NCI-H345 (cell line): ENCODE results near the gene KCNJ18.
"Not testable (repeated sequence)": the region's sequence is repeated elsewhere in the genome, so short reads cannot be mapped to it uniquely, and the experiment has no call there.

Experiments used
- DNase-seq: peaks from one replicate; lab custom pipeline; 2025; lab: John Stamatoyannopoulos, UW

Gene KCNJ18

GRCh38 chr17:21731076-21731475 is 38.8 kb downstream of the KCNJ18 start:
- DNase-seq, result not testable (repeated sequence)

- not testable (repeated sequence) for DNase-seq
Measured at GRCh38 chr17:21733931-21734330, 41.6 kb downstream of the KCNJ18 start.

DNA sequence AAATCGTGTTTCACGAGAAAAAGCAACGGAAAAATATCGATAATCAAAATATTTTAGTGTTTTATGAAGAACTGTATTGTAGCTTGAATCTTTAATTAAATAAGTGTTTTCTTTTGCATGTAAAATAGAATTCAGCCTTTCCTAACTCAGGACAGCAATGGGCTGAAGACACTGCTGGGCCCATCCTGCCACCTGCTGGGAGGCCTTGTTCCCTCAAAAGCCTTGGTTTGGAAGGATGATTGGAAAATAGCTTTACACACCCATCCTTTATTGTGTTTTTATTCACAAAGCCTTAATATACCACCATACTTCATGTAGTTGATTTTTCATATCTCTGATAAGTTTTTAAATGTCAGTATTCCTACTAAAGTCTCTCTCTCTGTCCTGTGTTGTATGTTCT is 43.5 kb downstream of the KCNJ18 start:
- DNase-seq, result not testable (repeated sequence)

GRCh38 chr17:21737015-21737580 is 44.8 kb downstream of the KCNJ18 start:
- DNase-seq, result not testable (repeated sequence)

DNA sequence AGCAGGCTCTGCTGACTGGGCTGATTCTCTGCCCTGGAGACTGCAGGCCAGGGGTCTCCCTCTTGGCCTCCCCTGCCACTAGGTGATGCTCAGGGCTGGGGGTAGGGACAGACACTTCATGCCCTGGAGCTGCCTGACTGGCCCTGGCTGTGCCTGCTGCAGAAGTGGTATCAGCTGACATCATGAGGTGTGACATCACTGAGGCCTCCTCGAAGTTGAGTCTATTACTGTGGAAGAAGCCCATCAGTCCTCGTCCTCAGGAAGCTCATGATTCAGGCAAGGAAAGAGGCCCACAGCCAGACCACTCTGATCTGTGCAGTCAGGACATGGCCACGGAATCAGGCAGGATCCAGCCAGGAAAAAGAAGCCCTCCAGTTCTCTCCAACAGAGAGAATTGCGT is 45.9 kb downstream of the KCNJ18 start:
- DNase-seq, result not testable (repeated sequence)

- not testable (repeated sequence) for DNase-seq
Measured at GRCh38 chr17:21738877-21739474, 46.7 kb downstream of the KCNJ18 start.

DNA sequence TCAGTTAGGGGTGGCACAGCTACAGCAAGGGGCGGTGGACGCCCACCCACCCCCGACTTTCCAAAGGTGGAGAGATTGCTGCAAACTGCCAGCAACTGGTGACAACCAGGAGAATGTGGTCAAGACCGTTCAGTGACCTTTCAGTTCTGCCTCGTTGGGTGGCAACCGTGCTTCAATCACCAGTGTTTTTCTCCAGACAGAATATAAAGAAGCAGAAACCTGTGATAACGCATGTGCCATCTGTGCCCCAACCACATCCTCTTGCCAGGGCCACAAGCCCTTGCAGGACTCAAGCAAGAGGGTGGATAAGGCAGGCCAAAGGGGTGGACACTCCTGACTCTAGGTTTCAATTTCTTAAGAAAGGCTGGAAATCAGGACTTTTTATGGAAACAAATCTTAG is 47.2 kb downstream of the KCNJ18 start:
- DNase-seq, result not testable (repeated sequence)

DNA sequence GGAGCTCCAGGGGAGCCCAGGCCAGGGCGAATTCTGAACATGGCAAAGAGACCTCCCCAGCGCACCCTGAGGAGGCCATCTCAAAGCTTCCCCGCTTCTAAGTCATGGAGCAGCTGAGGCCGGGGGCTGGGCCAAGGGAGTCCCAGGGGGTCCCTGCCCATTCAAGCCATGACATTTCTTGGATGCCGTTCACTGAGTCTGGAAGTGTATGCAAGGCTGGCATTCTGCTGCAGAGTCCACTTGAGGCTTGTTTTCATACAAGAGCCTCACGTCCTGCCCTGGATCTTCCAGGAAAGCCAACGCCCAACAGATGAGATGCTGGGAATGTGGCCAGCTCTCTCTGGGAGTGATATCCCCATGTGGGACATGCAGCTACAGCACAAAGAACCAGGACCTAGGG is 48.5 kb downstream of the KCNJ18 start:
- not testable (repeated sequence) for DNase-seq

DNA sequence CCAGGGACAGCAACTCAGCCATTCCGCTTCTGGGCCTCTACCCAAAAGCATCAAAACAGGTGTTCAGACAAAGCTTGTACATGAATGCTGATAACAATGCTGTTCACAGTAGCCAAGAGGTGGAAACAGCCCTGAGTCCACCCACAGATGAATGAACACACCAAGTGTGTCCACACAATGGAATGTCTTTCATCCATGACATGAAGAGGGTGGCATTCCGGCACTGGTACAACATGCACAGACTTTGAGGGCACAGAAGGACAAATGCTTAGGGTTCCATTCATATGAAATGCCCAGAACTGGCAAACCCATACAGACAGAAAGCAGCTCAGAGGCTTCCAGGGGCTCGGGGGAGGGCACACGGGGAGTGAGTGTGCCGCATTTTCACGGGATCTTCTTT is 49.2 kb downstream of the KCNJ18 start:
- DNase-seq, result not testable (repeated sequence)

DNA sequence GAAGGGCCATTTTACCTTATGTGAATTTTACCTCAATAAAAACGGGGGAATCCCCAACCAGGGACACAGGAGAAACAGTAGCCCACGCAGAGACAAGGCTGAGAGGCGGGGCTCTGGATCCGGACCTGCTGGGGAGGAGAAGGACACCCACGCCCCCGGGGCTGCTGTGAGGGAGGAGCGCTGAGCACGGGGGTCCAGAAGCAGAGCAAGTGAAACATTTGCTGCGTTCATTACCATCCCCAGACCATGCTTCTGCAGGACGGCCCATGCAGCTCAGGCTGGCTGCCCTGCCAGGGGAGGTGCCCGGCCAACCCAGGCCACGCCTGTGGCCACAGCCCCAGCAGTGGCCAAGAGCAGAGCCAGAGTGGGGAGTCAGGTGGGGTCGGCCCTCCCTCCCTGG is 50.0 kb downstream of the KCNJ18 start:
- no peak for DNase-seq

DNA sequence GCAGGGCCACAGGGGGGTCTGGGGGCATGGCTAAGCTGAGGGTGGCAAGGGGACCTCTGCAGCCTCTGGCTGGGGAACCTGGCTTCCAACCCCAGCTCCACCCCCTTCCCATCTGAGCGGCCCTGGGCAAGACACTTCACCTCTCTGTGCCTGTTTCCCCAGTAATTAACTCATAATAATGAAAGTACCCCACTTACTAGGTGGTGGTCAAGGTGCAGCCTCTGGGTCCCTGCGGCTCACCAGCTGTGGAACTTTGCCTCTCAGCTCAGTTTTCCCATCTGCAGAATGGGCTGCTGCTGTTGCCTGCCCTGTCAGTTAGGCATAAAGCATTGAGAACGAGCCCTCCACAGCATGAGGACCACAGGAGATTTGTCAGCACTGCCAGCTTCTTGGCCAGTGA is 51.8 kb downstream of the KCNJ18 start:
- DNase-seq, result not testable (repeated sequence)

DNA sequence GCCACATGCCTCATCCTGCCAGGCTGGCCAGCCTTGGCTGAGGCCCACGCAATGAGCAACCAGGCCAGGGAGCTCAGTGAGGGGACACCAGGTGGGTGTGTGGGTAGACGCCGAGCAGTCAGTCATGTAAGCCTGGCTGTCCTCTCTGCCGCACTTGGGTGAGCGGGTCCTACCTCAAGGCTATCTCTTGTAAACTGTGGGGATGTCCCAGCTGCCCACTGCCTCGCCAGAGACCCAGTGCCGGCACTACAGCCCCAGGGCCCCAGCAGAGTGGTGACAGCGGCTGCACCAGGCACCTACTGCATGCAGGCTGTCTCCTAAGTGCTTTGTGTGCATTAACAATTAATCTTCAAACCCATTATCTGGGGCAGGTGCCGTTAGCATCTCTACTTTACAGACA is 52.3 kb downstream of the KCNJ18 start:
- DNase-seq, result not testable (repeated sequence)

GRCh38 chr17:21745385-21746054 is 53.2 kb downstream of the KCNJ18 start:
- not testable (repeated sequence) for DNase-seq

DNA sequence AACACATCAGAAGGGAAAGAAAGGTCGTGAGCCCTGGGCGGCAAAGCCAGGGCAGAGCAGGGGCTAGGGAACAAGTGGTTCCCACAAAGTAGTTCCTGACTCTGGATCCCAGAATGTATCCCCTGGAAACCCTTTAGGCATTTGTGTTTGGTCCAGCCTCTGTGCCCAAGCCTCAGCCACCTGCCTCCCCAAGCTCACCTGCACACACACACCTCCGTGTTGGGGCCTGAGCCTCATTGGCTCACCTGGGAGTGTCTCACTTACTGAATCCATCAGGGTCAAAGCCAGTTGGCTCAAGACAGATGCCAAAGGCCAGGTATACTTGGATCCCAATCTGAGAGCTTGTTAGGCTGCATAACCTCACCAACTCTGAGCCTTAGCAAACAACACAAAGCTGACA is 54.1 kb downstream of the KCNJ18 start:
- not testable (repeated sequence) for DNase-seq

- not testable (repeated sequence) for DNase-seq
Measured at GRCh38 chr17:21747195-21747915, 55.0 kb downstream of the KCNJ18 start.

- DNase-seq, result not testable (repeated sequence)
Measured at GRCh38 chr17:21748686-21749085, 56.4 kb downstream of the KCNJ18 start.

GRCh38 chr17:21749696-21750531 is 57.6 kb downstream of the KCNJ18 start:
- DNase-seq, result not testable (repeated sequence)

- not testable (repeated sequence) for DNase-seq
Measured at GRCh38 chr17:21751111-21751510, 58.8 kb downstream of the KCNJ18 start.
